ENCODE measurements around the gene CACNB3. TPM values are rescaled to one million over a fixed set of nuclear protein-coding genes. Genes with fewer than 3 reads are reported as not detected.

CACNB3 gene
- total and polyA plus RNA-seq, 4 donors: 0.92 to 1.9 (median 1.2) TPM

DNA sequence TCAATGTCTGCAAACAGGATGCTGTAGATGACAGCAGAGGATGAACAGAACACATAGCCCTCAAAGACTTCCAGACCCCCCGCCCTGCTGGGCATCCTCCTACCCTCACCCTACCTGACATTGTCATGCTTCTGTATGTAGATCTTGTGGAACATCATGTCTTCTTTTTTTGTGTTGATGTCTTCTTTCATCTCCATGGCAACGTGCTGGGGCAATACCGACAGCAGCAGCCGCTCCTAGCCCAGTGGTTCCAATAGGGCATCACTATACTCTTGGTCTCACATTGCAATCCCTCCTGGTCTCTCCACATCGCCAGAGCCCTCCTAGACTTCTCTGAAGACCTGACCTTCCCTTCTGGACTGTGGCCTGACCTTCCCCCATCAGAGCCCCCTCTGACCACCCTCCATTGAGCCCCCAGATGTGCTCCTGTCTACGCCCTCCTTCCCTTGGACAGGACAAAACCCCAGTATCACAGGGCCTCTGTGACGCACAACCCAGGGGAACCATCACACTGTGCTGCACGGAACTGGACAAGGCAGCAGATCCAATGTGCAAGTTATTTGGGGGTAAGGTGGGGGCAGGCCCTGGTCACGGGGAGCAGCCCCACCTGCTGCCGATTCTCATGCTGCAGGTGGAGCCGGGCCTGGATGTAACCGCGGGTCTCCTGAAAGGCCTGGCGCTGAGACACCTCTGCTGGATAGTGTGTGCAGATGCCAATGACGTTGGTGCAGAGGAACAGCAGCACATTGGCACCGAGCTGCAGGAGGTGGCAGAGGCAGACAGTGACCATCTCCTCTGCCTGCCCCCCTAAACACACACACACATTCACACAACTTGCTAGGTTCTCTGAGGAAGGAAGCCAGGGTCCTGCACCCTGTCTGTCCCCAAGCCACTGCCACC is 40.5 kb upstream of the CACNB3 start (continued):
- TF ChIP-seq, protein P1, sequence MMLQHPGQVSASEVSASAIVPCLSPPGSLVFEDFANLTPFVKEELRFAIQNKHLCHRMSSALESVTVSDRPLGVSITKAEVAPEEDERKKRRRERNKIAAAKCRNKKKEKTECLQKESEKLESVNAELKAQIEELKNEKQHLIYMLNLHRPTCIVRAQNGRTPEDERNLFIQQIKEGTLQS (IDR thresholded peaks at IDR 0.05): no peak
- TF ChIP-seq RAD21 (IDR thresholded peaks at IDR 0.05) (no peak), JUND (IDR thresholded peaks at IDR 0.05) (no peak), GABPA (IDR thresholded peaks at IDR 0.05 in 1 of 2, conservative IDR thresholded peaks at IDR 0.05 in 1 of 2) (no peak), FOXA2 (IDR thresholded peaks at IDR 0.05) (no peak), TAF1 (conservative IDR thresholded peaks at IDR 0.05) (no peak)
- TF ChIP-seq, protein P2, sequence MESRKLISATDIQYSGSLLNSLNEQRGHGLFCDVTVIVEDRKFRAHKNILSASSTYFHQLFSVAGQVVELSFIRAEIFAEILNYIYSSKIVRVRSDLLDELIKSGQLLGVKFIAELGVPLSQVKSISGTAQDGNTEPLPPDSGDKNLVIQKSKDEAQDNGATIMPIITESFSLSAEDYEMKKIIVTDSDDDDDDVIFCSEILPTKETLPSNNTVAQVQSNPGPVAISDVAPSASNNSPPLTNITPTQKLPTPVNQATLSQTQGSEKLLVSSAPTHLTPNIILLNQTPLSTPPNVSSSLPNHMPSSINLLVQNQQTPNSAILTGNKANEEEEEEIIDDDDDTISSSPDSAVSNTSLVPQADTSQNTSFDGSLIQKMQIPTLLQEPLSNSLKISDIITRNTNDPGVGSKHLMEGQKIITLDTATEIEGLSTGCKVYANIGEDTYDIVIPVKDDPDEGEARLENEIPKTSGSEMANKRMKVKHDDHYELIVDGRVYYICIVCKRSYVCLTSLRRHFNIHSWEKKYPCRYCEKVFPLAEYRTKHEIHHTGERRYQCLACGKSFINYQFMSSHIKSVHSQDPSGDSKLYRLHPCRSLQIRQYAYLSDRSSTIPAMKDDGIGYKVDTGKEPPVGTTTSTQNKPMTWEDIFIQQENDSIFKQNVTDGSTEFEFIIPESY (IDR thresholded peaks at IDR 0.05): no peak

DNA sequence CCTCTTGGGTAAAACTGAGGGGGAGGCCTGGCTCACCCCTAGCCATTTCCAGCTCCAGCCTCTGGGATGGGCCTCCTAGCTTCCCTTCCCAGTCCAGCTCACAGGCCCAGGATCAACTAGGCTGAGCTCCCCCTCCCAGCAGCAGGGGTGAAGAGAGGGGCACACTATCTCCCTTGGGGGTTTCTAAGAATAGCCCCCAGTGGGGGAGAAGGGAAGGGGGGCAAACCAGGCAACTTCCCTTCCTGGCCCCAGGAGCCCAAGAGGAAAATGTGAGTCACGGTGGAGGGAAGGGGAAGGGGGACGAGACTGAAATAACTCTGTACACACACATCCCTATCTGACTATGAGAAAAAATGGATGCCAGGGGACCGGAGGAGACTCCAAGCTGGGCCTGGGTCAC is 38.4 kb upstream of the CACNB3 start:
- TF ChIP-seq HNF4G (IDR thresholded peaks at IDR 0.05) (no peak), YY1 (IDR thresholded peaks at IDR 0.05) (no peak), JUND (IDR thresholded peaks at IDR 0.05) (peak; percentile 90 to 93), RAD21 (IDR thresholded peaks at IDR 0.05) (no peak), SP1 (IDR thresholded peaks at IDR 0.05) (no peak), EGR1 (IDR thresholded peaks at IDR 0.05; ENCODE audit: low read depth in 2 of 2) (no peak), TAF1 (conservative IDR thresholded peaks at IDR 0.05) (no peak), HNF4A (conservative IDR thresholded peaks at IDR 0.05) (no peak), GABPA (IDR thresholded peaks at IDR 0.05 in 1 of 2, conservative IDR thresholded peaks at IDR 0.05 in 1 of 2) (no peak), NR2F2 (IDR thresholded peaks at IDR 0.05) (peak; percentile 24), FOXA1 (IDR thresholded peaks at IDR 0.05) (no peak)
- TF ChIP-seq, protein P3, sequence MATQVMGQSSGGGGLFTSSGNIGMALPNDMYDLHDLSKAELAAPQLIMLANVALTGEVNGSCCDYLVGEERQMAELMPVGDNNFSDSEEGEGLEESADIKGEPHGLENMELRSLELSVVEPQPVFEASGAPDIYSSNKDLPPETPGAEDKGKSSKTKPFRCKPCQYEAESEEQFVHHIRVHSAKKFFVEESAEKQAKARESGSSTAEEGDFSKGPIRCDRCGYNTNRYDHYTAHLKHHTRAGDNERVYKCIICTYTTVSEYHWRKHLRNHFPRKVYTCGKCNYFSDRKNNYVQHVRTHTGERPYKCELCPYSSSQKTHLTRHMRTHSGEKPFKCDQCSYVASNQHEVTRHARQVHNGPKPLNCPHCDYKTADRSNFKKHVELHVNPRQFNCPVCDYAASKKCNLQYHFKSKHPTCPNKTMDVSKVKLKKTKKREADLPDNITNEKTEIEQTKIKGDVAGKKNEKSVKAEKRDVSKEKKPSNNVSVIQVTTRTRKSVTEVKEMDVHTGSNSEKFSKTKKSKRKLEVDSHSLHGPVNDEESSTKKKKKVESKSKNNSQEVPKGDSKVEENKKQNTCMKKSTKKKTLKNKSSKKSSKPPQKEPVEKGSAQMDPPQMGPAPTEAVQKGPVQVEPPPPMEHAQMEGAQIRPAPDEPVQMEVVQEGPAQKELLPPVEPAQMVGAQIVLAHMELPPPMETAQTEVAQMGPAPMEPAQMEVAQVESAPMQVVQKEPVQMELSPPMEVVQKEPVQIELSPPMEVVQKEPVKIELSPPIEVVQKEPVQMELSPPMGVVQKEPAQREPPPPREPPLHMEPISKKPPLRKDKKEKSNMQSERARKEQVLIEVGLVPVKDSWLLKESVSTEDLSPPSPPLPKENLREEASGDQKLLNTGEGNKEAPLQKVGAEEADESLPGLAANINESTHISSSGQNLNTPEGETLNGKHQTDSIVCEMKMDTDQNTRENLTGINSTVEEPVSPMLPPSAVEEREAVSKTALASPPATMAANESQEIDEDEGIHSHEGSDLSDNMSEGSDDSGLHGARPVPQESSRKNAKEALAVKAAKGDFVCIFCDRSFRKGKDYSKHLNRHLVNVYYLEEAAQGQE (IDR thresholded peaks at IDR 0.05): no peak
- TF ChIP-seq, protein P1 (IDR thresholded peaks at IDR 0.05): no peak
- TF ChIP-seq, protein P4, sequence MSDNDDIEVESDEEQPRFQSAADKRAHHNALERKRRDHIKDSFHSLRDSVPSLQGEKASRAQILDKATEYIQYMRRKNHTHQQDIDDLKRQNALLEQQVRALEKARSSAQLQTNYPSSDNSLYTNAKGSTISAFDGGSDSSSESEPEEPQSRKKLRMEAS (IDR thresholded peaks at IDR 0.05): no peak
- TF ChIP-seq, protein P5, sequence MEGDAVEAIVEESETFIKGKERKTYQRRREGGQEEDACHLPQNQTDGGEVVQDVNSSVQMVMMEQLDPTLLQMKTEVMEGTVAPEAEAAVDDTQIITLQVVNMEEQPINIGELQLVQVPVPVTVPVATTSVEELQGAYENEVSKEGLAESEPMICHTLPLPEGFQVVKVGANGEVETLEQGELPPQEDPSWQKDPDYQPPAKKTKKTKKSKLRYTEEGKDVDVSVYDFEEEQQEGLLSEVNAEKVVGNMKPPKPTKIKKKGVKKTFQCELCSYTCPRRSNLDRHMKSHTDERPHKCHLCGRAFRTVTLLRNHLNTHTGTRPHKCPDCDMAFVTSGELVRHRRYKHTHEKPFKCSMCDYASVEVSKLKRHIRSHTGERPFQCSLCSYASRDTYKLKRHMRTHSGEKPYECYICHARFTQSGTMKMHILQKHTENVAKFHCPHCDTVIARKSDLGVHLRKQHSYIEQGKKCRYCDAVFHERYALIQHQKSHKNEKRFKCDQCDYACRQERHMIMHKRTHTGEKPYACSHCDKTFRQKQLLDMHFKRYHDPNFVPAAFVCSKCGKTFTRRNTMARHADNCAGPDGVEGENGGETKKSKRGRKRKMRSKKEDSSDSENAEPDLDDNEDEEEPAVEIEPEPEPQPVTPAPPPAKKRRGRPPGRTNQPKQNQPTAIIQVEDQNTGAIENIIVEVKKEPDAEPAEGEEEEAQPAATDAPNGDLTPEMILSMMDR (IDR thresholded peaks at IDR 0.05; ENCODE audit: low read depth, low read length, missing input control): no peak
- TF ChIP-seq, protein P2 (IDR thresholded peaks at IDR 0.05): no peak
- Histone ChIP-seq H3K4me1 (ENCODE audit: control insufficient read depth in 4 of 4, insufficient read depth in 4 of 4, low read length in 3 of 4) (no peaks in the 10 kb centered on the region), H3K27ac (ENCODE audit: low read depth in 1 of 2, low read length in 2 of 2) (no peak overlapping the region), H3K4me3 (ENCODE audit: low read depth in 1 of 3, low read length in 3 of 3) (no peak overlapping the region), H3K9ac (ENCODE audit: low read depth in 1 of 2, low read length in 2 of 2) (no peak overlapping the region), H3K9me3 (ENCODE audit: control insufficient read depth in 4 of 4, low read length in 3 of 4) (no peaks in the 10 kb centered on the region), H3K27me3 (ENCODE audit: control insufficient read depth in 4 of 4, insufficient read depth in 4 of 4, low read length in 3 of 4) (no peaks in the 10 kb centered on the region), H3K36me3 (ENCODE audit: control insufficient read depth in 4 of 4, insufficient read depth in 3 of 4, low read depth in 1 of 4, low read length in 3 of 4) (peaks cover 0 to 17% (median 7%) of the 10 kb centered on the region in 4 donors)
- no peak for DNase-seq (ENCODE audit: low spot score)
- 68% methylated on average over 3 of the region's 3 CpGs for WGBS

Measured in liver (tissue), 9 donors.